K562 (cell line): ENCODE results near the gene DAB1. TPM values are rescaled to one million over a fixed set of nuclear protein-coding genes. Genes with fewer than 3 reads are reported as not detected.

Source experiments
- CAMTA2 ChIP-seq: fragments of 250-450 bp; sonication (Bioruptor Pico); conservative IDR thresholded peaks from 2 replicates; pipeline ENCODE4 v1.5.1; 2022
- CEBPB ChIP-seq: fragments of 450-650 bp; IDR thresholded peaks from 2 replicates; pipeline ENCODE4 v1.6.1; 2016; ENCODE audit warnings: missing genetic modification characterization, missing compliant biosample characterization
- E2F8 ChIP-seq: fragments of 450-650 bp; IDR thresholded peaks from 2 replicates; pipeline ENCODE4 v1.7.1; 2018; ENCODE audit warnings: mild to moderate bottlenecking, low read depth; ENCODE audit not compliant: partially characterized antibody
- HES1 ChIP-seq: fragments of 450-650 bp; IDR thresholded peaks from 2 replicates; pipeline ENCODE4 v1.6.1; 2016; ENCODE audit warnings: low read depth, mild to moderate bottlenecking, moderate library complexity
- JUNB ChIP-seq: fragments of 450-650 bp; formaldehyde crosslinking; conservative IDR thresholded peaks from 2 replicates; pipeline ENCODE4 v1.4.0; 2020; ENCODE audit warnings: mild to moderate bottlenecking
- MAFF ChIP-seq: IDR thresholded peaks from 2 replicates; pipeline ENCODE4 v1.6.1; 2012; ENCODE audit warnings: low read length, improper control_type of control experiment
- ZNF551 ChIP-seq: fragments of 250-450 bp; sonication (Bioruptor Pico); IDR thresholded peaks from 2 replicates; pipeline ENCODE4 v1.5.0; 2021; ENCODE audit warnings: mild to moderate bottlenecking, moderate library complexity
- ZNF75A ChIP-seq: fragments of 450-650 bp; formaldehyde crosslinking; IDR thresholded peaks from 2 replicates; pipeline ENCODE4 v1.4.0; 2020; ENCODE audit warnings: mild to moderate bottlenecking
- ZZZ3 ChIP-seq: fragments of 450-650 bp; IDR thresholded peaks from 2 replicates; pipeline ENCODE4 v1.6.1; 2016; ENCODE audit warnings: antibody characterized with exemption, mild to moderate bottlenecking, moderate library complexity
- polyA plus RNA-seq, 8 experiments: library from polyadenylated mRNA; depleted of rRNA in 4 of 8; stranded (reverse) in 5 of 8; unstranded in 3 of 8; fragments of >200 nt; fragmentation: Nextera tagmentation in 2 of 8; fragmentation: Illumina TruSeq in 1 of 8; extraction: Ambion mirVana in 2 of 8; extraction: Trizol in 1 of 8; gene quantifications; 2 replicates each; pipeline versions ENCODE4 v1.2.1 to v1.2.3, GENCODE V29; 2011 to 2014; ENCODE audit warnings: inconsistent platforms in 1 of 8, missing spikeins in 1 of 8
- total RNA-seq, 7 experiments: library from RNA; depleted of rRNA in 6 of 7; stranded (reverse); fragments of >200 nt in 6 of 7; fragmentation: Illumina TruSeq in 2 of 7; extraction: Trizol in 2 of 7; gene quantifications; 2 replicates each; pipeline versions ENCODE4 v1.2.1 to v1.2.3, GENCODE V29; 2011 to 2021; ENCODE audit warnings: low replicate concordance in 1 of 7
- TF ChIP-seq, protein P1 (sequence below): fragments of 250-450 bp; sonication (Bioruptor Pico); IDR thresholded peaks from 2 replicates; pipeline ENCODE4 v1.4.0; 2020; ENCODE audit warnings: mild to moderate bottlenecking, moderate library complexity

The DAB1 gene
- total and polyA plus RNA-seq, 9 of the 15 experiments (the other 6 are each of a cell fraction or from before 2014, with no cell fraction given), result not detected

- TF ChIP-seq E2F8, result no peak
- TF ChIP-seq ZZZ3, result no peak
- no peak for TF ChIP-seq HES1
- TF ChIP-seq ZNF551 (CRISPR knock-in tag), result no peak
- no peak for TF ChIP-seq JUNB (CRISPR knock-in tag)
- no peak for TF ChIP-seq CEBPB (tag)
- TF ChIP-seq ZNF75A (CRISPR knock-in tag), result no peak
- TF ChIP-seq CAMTA2 (CRISPR knock-in tag), result no peak
- no peak for TF ChIP-seq MAFF
- TF ChIP-seq, protein P1, sequence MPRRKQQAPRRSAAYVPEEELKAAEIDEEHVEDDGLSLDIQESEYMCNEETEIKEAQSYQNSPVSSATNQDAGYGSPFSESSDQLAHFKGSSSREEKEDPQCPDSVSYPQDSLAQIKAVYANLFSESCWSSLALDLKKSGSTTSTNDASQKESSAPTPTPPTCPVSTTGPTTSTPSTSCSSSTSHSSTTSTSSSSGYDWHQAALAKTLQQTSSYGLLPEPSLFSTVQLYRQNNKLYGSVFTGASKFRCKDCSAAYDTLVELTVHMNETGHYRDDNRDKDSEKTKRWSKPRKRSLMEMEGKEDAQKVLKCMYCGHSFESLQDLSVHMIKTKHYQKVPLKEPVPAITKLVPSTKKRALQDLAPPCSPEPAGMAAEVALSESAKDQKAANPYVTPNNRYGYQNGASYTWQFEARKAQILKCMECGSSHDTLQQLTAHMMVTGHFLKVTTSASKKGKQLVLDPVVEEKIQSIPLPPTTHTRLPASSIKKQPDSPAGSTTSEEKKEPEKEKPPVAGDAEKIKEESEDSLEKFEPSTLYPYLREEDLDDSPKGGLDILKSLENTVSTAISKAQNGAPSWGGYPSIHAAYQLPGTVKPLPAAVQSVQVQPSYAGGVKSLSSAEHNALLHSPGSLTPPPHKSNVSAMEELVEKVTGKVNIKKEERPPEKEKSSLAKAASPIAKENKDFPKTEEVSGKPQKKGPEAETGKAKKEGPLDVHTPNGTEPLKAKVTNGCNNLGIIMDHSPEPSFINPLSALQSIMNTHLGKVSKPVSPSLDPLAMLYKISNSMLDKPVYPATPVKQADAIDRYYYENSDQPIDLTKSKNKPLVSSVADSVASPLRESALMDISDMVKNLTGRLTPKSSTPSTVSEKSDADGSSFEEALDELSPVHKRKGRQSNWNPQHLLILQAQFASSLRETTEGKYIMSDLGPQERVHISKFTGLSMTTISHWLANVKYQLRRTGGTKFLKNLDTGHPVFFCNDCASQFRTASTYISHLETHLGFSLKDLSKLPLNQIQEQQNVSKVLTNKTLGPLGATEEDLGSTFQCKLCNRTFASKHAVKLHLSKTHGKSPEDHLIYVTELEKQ (CRISPR knock-in tag), result no peak
- TF ChIP-seq, all 486 proteins: peak for 0
Measured at GRCh38 chr1:57464756-57465155, 40.9 kb upstream of the DAB1 start (continued).
